Mesenchymal stem cell (in vitro differentiated cells and primary cell): ENCODE measurements around the gene KRTAP19-1.

Source experiments
- DNase-seq: peaks from one replicate; pipeline ENCODE4 v3.0.0-alpha.2; 2013
- H2AFZ ChIP-seq: one replicate; pipeline ENCODE4 v1.6.1; 2013; ENCODE audit warnings: low read depth, mild to moderate bottlenecking, control low read depth, inconsistent platforms, low read length, moderate library complexity
- H2AK5ac ChIP-seq: 2 replicates; pipeline ENCODE4 v1.6.1; 2013; ENCODE audit warnings: low read length, moderate library complexity, mild to moderate bottlenecking, inconsistent platforms; ENCODE audit not compliant: severe bottlenecking
- H2BK120ac ChIP-seq: one replicate; pipeline ENCODE4 v1.6.1; 2013; ENCODE audit warnings: low read depth, mild to moderate bottlenecking, inconsistent platforms, low read length, moderate library complexity
- H2BK12ac ChIP-seq, 2 experiments: one replicate each; pipeline ENCODE4 v1.6.1; 2013; ENCODE audit warnings: inconsistent platforms in 2 of 2, low read length in 2 of 2, mild to moderate bottlenecking in 2 of 2, moderate library complexity in 2 of 2, control low read depth in 1 of 2
- H2BK15ac ChIP-seq: one replicate; pipeline ENCODE4 v1.6.1; 2013; ENCODE audit warnings: mild to moderate bottlenecking, low read depth, inconsistent platforms; ENCODE audit not compliant: poor library complexity, severe bottlenecking
- H2BK5ac ChIP-seq: 2 replicates; pipeline ENCODE4 v1.6.1; 2013; ENCODE audit warnings: low read depth, mild to moderate bottlenecking, low read length, control low read depth, inconsistent platforms; ENCODE audit not compliant: poor library complexity, severe bottlenecking
- H3K14ac ChIP-seq, 2 experiments: one replicate each; pipeline ENCODE4 v1.6.1; 2013; ENCODE audit warnings: inconsistent platforms in 2 of 2, low read length in 2 of 2, control low read depth in 1 of 2, mild to moderate bottlenecking in 1 of 2, moderate library complexity in 1 of 2
- H3K18ac ChIP-seq, 2 experiments: one replicate each; pipeline ENCODE4 v1.6.1; 2013; ENCODE audit warnings: inconsistent platforms in 2 of 2, low read length in 2 of 2, control low read depth in 1 of 2, low read depth in 1 of 2, mild to moderate bottlenecking in 1 of 2
- H3K23ac ChIP-seq, 2 experiments: one replicate each; pipeline ENCODE4 v1.6.1; 2013; ENCODE audit warnings: inconsistent platforms in 2 of 2, low read length in 2 of 2, mild to moderate bottlenecking in 2 of 2, moderate library complexity in 2 of 2, control low read depth in 1 of 2
- H3K27ac ChIP-seq: 2 replicates; pipeline ENCODE4 v1.5.1; 2013; ENCODE audit warnings: mild to moderate bottlenecking, moderate library complexity, low read length, control low read depth, inconsistent platforms; ENCODE audit not compliant: poor library complexity, severe bottlenecking
- H3K27me3 ChIP-seq, 2 experiments: 2 replicates each; pipeline versions ENCODE4 v1.6.1 to v1.7.0; 2013; ENCODE audit warnings: low read length in 2 of 2, mild to moderate bottlenecking in 2 of 2, moderate library complexity in 2 of 2, control low read depth in 1 of 2, inconsistent platforms in 1 of 2; ENCODE audit not compliant: control insufficient read depth in 1 of 2, insufficient read depth in 1 of 2
- H3K36me3 ChIP-seq, 2 experiments: 2 replicates each; pipeline versions ENCODE4 v1.6.1 to v1.7.0; 2013; ENCODE audit warnings: low read length in 2 of 2, control low read depth in 1 of 2, inconsistent platforms in 1 of 2, low read depth in 1 of 2, mild to moderate bottlenecking in 1 of 2; ENCODE audit not compliant: insufficient read depth in 2 of 2, control insufficient read depth in 1 of 2
- H3K4ac ChIP-seq, 2 experiments: one replicate each; pipeline ENCODE4 v1.6.1; 2013; ENCODE audit warnings: inconsistent platforms in 2 of 2, low read length in 2 of 2, mild to moderate bottlenecking in 2 of 2, moderate library complexity in 2 of 2, control low read depth in 1 of 2, low read depth in 1 of 2
- H3K4me1 ChIP-seq: 2 replicates; pipeline ENCODE4 v1.6.1; 2013; ENCODE audit warnings: low read depth, low read length, control low read depth; ENCODE audit not compliant: control insufficient read depth, insufficient read depth
- H3K4me2 ChIP-seq: 2 replicates; pipeline ENCODE4 v1.6.1; 2013; ENCODE audit warnings: low read length, mild to moderate bottlenecking, inconsistent platforms; ENCODE audit not compliant: poor library complexity, severe bottlenecking
- H3K4me3 ChIP-seq, 2 experiments: 2 replicates each; pipeline versions ENCODE4 v1.5.1 to v1.7.0; 2013; ENCODE audit warnings: low read length in 2 of 2, mild to moderate bottlenecking in 2 of 2, control low read depth in 1 of 2, low read depth in 1 of 2; ENCODE audit not compliant: insufficient read depth in 1 of 2
- H3K79me1 ChIP-seq: replicated peaks from 2 replicates; pipeline ENCODE4 v1.6.1; 2013; ENCODE audit warnings: mild to moderate bottlenecking, control low read depth, low read length, inconsistent platforms; ENCODE audit not compliant: poor library complexity, severe bottlenecking
- H3K9ac ChIP-seq: 2 replicates; pipeline ENCODE4 v1.7.0; 2013; ENCODE audit warnings: mild to moderate bottlenecking, low read length, moderate library complexity
- H3K9me3 ChIP-seq: 2 replicates; pipeline ENCODE4 v1.7.0; 2013; ENCODE audit warnings: mild to moderate bottlenecking, low read length; ENCODE audit not compliant: control insufficient read depth
- H4K8ac ChIP-seq: one replicate; pipeline ENCODE4 v1.6.1; 2013; ENCODE audit warnings: inconsistent platforms, mild to moderate bottlenecking, low read length, moderate library complexity
- H4K91ac ChIP-seq: one replicate; pipeline ENCODE4 v1.6.1; 2013; ENCODE audit warnings: mild to moderate bottlenecking, low read length, inconsistent platforms
- WGBS: methylation state at CpG from one replicate; pipeline ENCODE4 v1.1.7; 2013; ENCODE audit warnings: mixed read lengths; 5-methylcytosine and 5-hydroxymethylcytosine counted together

Gene KRTAP19-1

GRCh38 chr21:30486180-30486579 lies 6.0 kb upstream of the KRTAP19-1 start:
- Histone ChIP-seq H3K18ac (no peak overlapping the region), H3K4me1 (no peaks in the 10 kb centered on the region), H2AK5ac (no peak overlapping the region), H3K27me3 (no peaks in the 10 kb centered on the region), H3K4me2 (no peak overlapping the region), H2AFZ (no peak overlapping the region), H3K23ac (no peak overlapping the region), H4K91ac (no peak overlapping the region), H3K9ac (no peak overlapping the region), H3K4me3 (no peak overlapping the region), H3K14ac (no peak overlapping the region), H3K4ac (no peak overlapping the region), H3K79me1 (no peaks in the 10 kb centered on the region), H3K27ac (no peak overlapping the region), H2BK5ac (no peak overlapping the region), H2BK12ac (no peak overlapping the region), H2BK120ac (no peak overlapping the region), H3K9me3 (peaks cover 13% of the 10 kb centered on the region), H3K36me3 (no peaks in the 10 kb centered on the region), H2BK15ac (no peak overlapping the region), H4K8ac (no peak overlapping the region)
- DNase-seq = no peak
- WGBS = 38% methylated on average over 2 of the region's 2 CpGs

DNA sequence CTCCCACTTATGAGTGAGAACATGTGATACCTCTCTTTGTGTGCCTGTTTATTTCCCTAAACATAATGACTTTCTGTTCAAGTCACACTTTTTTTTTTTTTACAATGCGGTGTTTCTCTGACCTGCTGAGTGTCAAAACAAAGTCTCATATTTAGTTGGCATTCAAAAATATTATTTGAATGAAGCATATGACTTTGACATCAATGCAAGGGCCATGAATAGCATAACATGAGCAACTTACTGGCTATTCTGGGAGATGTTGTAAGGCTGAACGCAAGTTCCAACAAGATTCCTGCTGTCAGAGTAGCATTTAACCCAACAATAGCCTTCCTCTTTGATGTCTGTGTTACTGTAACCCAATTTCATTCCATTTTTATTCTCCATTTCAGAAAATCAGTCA lies 2.0 kb upstream of the KRTAP19-1 start:
- Histone ChIP-seq H3K14ac (no peak overlapping the region), H3K4me2 (no peak overlapping the region), H3K4me1 (no peaks in the 10 kb centered on the region), H3K27ac (no peak overlapping the region), H2AK5ac (no peak overlapping the region), H3K9me3 (peaks cover 10% of the 10 kb centered on the region), H3K4me3 (no peak overlapping the region), H3K18ac (no peak overlapping the region), H3K36me3 (no peaks in the 10 kb centered on the region), H3K4ac (no peak overlapping the region), H3K9ac (no peak overlapping the region), H3K27me3 (no peaks in the 10 kb centered on the region), H3K23ac (no peak overlapping the region), H2BK5ac (no peak overlapping the region), H2BK12ac (no peak overlapping the region), H4K91ac (no peak overlapping the region), H2BK120ac (no peak overlapping the region), H4K8ac (no peak overlapping the region), H3K79me1 (no peaks in the 10 kb centered on the region), H2AFZ (no peak overlapping the region), H2BK15ac (no peak overlapping the region)
- WGBS = 36% methylated on average over 1 of the region's 2 CpGs
- no peak for DNase-seq

DNA sequence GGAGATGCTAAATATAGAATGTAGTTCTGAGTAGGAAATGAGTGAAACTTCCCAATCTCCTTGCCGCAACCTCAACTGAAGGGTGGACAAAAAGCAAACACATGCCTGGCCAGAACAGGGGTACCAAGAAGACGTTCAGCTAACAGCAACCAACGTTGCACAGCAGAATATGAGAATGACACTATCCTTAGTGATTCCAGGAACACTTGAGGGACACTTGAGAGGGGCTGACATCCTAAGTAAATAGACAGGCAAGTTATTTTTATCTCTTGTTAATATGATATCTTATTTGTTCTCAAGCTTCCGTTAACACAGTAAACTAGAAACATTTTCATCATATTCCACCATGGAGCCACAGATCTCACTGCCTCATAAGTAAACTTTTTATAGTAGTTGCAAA lies 908 bp downstream of the KRTAP19-1 start:
- DNase-seq = no peak
- Histone ChIP-seq H2BK5ac (no peak overlapping the region), H3K4me3 (no peak overlapping the region), H3K4ac (no peak overlapping the region), H3K23ac (no peak overlapping the region), H2BK12ac (no peak overlapping the region), H3K79me1 (no peaks in the 10 kb centered on the region), H3K14ac (no peak overlapping the region), H3K27me3 (no peaks in the 10 kb centered on the region), H2BK120ac (no peak overlapping the region), H3K36me3 (no peaks in the 10 kb centered on the region), H4K91ac (no peak overlapping the region), H2AFZ (no peak overlapping the region), H2BK15ac (no peak overlapping the region), H3K9ac (no peak overlapping the region), H4K8ac (no peak overlapping the region), H3K18ac (no peak overlapping the region), H3K4me2 (no peak overlapping the region), H3K4me1 (no peaks in the 10 kb centered on the region), H3K9me3 (no peaks in the 10 kb centered on the region), H2AK5ac (no peak overlapping the region), H3K27ac (no peak overlapping the region)
- WGBS = 80% methylated on average over 3 of the region's 4 CpGs

- no peaks in the 10 kb centered on the region for H3K27me3 ChIP-seq
- H2BK120ac ChIP-seq = no peak overlapping the region
- no peak overlapping the region for H3K9ac ChIP-seq
- H3K4me1 ChIP-seq = no peaks in the 10 kb centered on the region
- no peak overlapping the region for H2BK12ac ChIP-seq
- H2AK5ac ChIP-seq = no peak overlapping the region
- H3K36me3 ChIP-seq = no peaks in the 10 kb centered on the region
- no peak for DNase-seq
- H3K4me3 ChIP-seq = no peak overlapping the region
- H3K27ac ChIP-seq = no peak overlapping the region
- no peaks in the 10 kb centered on the region for H3K79me1 ChIP-seq
- no peak overlapping the region for H3K23ac ChIP-seq
- no peaks in the 10 kb centered on the region for H3K9me3 ChIP-seq
- H4K91ac ChIP-seq = no peak overlapping the region
- H2BK15ac ChIP-seq = no peak overlapping the region
- no peak overlapping the region for H3K4ac ChIP-seq
- H2BK5ac ChIP-seq = no peak overlapping the region
- H2AFZ ChIP-seq = no peak overlapping the region
- H3K18ac ChIP-seq = no peak overlapping the region
- no peak overlapping the region for H3K14ac ChIP-seq
- no peak overlapping the region for H3K4me2 ChIP-seq
- 38% methylated on average over 3 of the region's 3 CpGs for WGBS
- H4K8ac ChIP-seq = no peak overlapping the region
Observed at GRCh38 chr21:30478004-30478403, 2.2 kb downstream of the KRTAP19-1 start.
